Calu3 (cell line): Measurements from ENCODE around the gene CLIP1. TPM values are rescaled to one million over a fixed set of nuclear protein-coding genes. Genes with fewer than 3 reads are reported as not detected.
"Not testable (repeated sequence)": the region's sequence is repeated elsewhere in the genome, so short reads cannot be mapped to it uniquely, and the experiment has no call there.

Experiments
- BruUV-seq: library from RNA; stranded (reverse); fragments of 400-500 nt; replicated peaks from 2 replicates; lab custom pipeline; 2021; lab: Mats Ljungman, UMichigan
- CTCF ChIA-PET: fragments of 300-600 bp; sonication (Branson Sonifier 250); formaldehyde crosslinking; loops from one replicate; lab custom pipeline; 2022; ENCODE audit warnings: antibody characterized with exemption; lab: Charles Lee
- DNase-seq: peaks from one replicate; pipeline ENCODE4 v3.0.0; 2022
- H3K27ac Mint-ChIP-seq: one replicate; pipeline ENCODE4 v1.8.0; 2022; ENCODE audit warnings: mixed read lengths; ENCODE audit not compliant: unreplicated experiment
- H3K27me3 Mint-ChIP-seq: one replicate; pipeline ENCODE4 v1.8.0; 2022; ENCODE audit warnings: mixed read lengths; ENCODE audit not compliant: unreplicated experiment
- H3K36me3 Mint-ChIP-seq: one replicate; pipeline ENCODE4 v1.8.0; 2022; ENCODE audit warnings: mild to moderate bottlenecking, moderate library complexity, mixed read lengths; ENCODE audit not compliant: insufficient read depth, unreplicated experiment
- H3K4me1 Mint-ChIP-seq: one replicate; pipeline ENCODE4 v1.8.0; 2022; ENCODE audit warnings: mild to moderate bottlenecking, low read depth, mixed read lengths; ENCODE audit not compliant: unreplicated experiment
- H3K4me3 Mint-ChIP-seq: one replicate; pipeline ENCODE4 v1.8.0; 2022; ENCODE audit warnings: mild to moderate bottlenecking, low read depth, moderate library complexity, mixed read lengths; ENCODE audit not compliant: unreplicated experiment
- H3K9me3 Mint-ChIP-seq: one replicate; pipeline ENCODE4 v1.8.0; 2022; ENCODE audit warnings: low read depth, mixed read lengths; ENCODE audit not compliant: unreplicated experiment
- CTCF ChIP-seq: fragments of 200-600 bp; IDR thresholded peaks from one replicate; pipeline ENCODE4 v1.8.0; 2022; ENCODE audit warnings: antibody characterized with exemption; ENCODE audit not compliant: unreplicated experiment
- intact Hi-C: fragments of 100-400 bp; cut with micrococcal nuclease; formaldehyde crosslinking; loops from one replicate; pipeline ENCODE4 v1.10.0; 2022; ENCODE audit not compliant: unreplicated experiment
- total RNA-seq: library from RNA; stranded (reverse); gene quantifications from 2 replicates; pipeline ENCODE4 v1.2.3, GENCODE V29; 2022

The CLIP1 gene
- total RNA-seq, 1 experiment from 2014 or later: 95.3 TPM

DNA sequence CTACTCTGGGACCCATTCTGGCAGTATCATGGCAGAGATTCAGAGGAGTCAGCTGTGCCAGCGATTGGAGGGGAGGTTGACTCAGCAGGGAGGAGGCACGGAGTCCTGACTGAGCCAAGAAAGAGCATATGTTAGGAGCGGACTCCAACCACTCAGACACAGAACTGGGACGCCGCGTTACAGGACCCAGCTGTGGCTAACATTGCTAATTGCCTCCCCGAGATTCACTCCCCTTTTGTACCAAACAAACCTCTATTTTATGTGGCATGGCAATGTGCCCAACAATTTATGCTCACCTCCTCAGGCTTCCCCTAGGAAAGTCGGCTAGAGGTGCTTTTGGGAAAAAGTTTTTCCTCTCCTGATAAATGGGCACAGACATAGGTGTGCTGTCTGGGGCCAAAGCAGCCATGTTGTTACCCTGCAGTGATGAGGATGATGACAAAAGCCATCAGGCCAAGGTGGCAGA is 15.2 kb upstream of the CLIP1 start:
- Mint-ChIP-seq H3K27me3 (no peaks in the 10 kb centered on the region), H3K4me1 (peaks cover 10% of the 10 kb centered on the region), H3K9me3 (no peaks in the 10 kb centered on the region), H3K36me3 (no peaks in the 10 kb centered on the region), H3K27ac (no peak overlapping the region), H3K4me3 (no peak overlapping the region)
- intact Hi-C loops: no loop called here
- CTCF ChIA-PET: interaction anchor here (0.7 kb wide), 1 partner anchor 12 kb away, joined by 3 read pairs; no protein-coding TSS in a partner anchor
- no peak for DNase-seq
- BruUV-seq: no TSS peak
- no peak for TF ChIP-seq CTCF

DNA sequence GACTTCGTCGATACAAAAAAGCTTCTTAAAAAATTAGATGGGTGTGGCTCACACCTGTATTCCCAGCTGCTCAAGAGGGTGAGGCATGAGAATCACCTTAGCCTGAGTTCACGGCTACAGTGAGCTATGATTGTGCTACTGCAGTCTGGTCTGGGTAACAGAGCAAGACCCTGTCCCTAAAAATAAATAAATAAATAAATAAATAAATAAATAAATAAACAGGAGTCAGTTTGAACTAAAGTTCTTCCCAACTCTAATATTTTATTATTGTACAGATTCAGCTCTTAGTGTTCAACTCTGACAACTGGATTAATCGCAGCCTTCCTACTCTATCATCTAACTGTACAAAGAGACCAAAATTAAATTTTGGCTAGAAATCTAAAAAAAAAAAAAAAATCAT is 12.7 kb upstream of the CLIP1 start:
- no TSS peak for BruUV-seq
- Mint-ChIP-seq H3K27me3 (no peaks in the 10 kb centered on the region), H3K27ac (no peak overlapping the region), H3K36me3 (no peaks in the 10 kb centered on the region), H3K9me3 (no peaks in the 10 kb centered on the region), H3K4me1 (peaks cover 10% of the 10 kb centered on the region), H3K4me3 (no peak overlapping the region)
- CTCF ChIA-PET: interaction anchor here (0.5 to 1.2 kb wide), 2 partner anchors 797 to 949 kb away, joined by 3 to 4 read pairs; no protein-coding TSS in a partner anchor
- no peak for DNase-seq
- intact Hi-C loops: no loop called here
- no peak for TF ChIP-seq CTCF

- intact Hi-C loops, H3K27ac Mint-ChIP-seq, H3K4me3 Mint-ChIP-seq, BruUV-seq, H3K36me3 Mint-ChIP-seq, H3K9me3 Mint-ChIP-seq, CTCF ChIA-PET, H3K4me1 Mint-ChIP-seq, H3K27me3 Mint-ChIP-seq, DNase-seq: not testable (repeated sequence)
These were observed 6.6 kb upstream of the CLIP1 start for GRCh38 chr12:122429043-122429442.

DNA sequence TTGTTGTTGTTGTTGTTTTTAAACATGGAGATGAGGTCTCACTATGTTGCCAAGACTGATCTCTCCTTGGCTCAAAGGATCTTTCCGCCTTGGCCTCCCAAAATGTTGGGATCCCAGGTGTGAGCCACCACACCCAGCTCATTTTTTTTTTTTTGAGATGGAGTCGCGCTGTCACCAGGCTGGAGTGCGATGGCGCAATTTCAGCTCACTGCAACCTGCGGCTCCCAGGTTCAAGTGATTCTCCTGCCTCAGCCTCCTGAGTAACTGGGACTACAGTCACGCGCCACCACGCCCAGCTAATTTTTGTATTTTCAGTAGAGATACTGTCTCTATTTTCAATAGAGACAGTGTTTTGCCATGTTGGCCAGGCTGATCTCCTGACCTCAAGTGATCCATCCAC is 4.9 kb upstream of the CLIP1 start:
- no peaks in the 10 kb centered on the region for H3K9me3 Mint-ChIP-seq
- intact Hi-C loops: no loop called here
- BruUV-seq: no TSS peak
- no peak overlapping the region for H3K27ac Mint-ChIP-seq
- CTCF ChIA-PET: interaction anchor here (0.7 kb wide), 1 partner anchor 34 kb away, joined by 3 read pairs; no protein-coding TSS in a partner anchor
- peaks cover 16% of the 10 kb centered on the region for H3K36me3 Mint-ChIP-seq
- no peak for TF ChIP-seq CTCF
- peaks cover 8% of the 10 kb centered on the region for H3K4me1 Mint-ChIP-seq
- no peaks in the 10 kb centered on the region for H3K27me3 Mint-ChIP-seq
- DNase-seq: no peak
- H3K4me3 Mint-ChIP-seq: no peak overlapping the region
